HG03039 (cell line): ENCODE measurements around the gene RPP25L.
A peak's percentile ranks its signal among the peaks of the same experiment; 100 is the strongest.

Experiments
- ATAC-seq: cut with Tn5 transposase; IDR thresholded peaks from one replicate; pipeline ENCODE4 v1.9.1; 2021; ENCODE audit warnings: mild to moderate bottlenecking, moderate library complexity; ENCODE audit not compliant: unreplicated experiment

The RPP25L gene

GRCh38 chr9:34612788-34613390, 992 bp upstream of the RPP25L start:
- ATAC-seq = no peak

DNA sequence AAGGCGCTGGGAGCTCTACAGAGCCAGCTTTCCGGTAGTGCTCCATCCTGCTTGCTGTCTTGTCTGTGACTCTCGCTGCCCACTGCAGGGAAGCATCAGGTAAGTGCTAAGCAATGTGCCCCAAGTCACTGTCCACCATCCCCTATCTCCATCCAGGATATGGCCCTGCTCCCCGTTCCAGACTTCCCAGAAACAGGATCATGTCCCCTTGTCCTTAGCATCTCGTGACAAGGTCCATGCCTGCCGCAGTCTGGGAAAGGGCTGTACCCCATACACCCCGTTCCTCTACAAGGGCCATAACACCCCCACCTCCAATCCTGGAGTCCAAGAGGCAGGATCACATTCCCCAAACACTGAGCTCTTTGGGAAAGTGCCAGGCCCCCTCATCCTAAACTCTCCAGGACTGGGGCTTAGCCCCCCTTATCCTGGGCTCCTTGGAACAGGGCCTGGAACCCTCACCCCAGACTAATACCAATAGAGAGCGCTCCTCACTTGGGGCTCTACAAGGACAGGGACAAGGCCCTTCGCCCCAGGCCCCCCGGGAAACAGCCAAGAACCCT, 566 bp downstream of the RPP25L start:
- ATAC-seq = no peak

DNA sequence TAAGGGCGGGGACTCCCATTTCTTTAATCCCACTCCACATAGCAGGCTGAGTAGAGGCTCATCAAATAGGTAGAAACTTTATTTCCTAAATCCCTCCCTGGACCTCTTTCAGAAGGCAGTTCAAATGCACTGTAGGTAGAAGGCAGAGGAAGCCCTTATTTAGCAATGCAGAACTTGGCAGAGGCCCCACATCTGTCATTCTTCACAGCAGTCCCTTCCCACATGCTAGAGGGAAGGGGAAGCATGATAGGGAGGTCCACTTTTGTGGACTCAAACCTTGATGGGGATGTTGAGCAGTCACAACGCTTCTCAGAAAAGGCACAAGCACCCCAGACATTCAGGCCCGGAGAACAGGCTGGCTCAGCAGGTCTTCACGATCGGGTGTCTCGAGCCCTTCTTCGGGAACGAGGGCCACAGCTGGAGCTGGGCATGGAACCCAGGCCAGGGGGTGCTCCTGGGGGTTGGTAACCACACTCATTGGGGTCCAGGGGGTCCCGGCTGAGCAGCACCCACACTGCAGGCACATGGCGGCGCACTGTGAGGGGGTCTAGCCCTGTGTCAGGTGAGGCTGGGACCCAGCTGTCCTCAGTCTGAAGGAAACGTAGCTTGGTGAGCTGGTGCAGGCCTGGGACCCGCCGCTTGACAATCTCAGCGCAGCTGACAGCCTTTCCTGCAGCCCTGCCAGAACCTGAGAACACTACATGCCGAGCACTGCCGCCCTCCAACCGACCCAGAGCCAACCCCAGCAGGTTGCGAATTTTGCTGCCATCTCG, 1.3 kb downstream of the RPP25L start:
- ATAC-seq = no peak

- no peak for ATAC-seq
These were observed 4.6 kb downstream of the RPP25L start for GRCh38 chr9:34607331-34607730.

GRCh38 chr9:34606905-34607304, 5.0 kb downstream of the RPP25L start:
- no peak for ATAC-seq

DNA sequence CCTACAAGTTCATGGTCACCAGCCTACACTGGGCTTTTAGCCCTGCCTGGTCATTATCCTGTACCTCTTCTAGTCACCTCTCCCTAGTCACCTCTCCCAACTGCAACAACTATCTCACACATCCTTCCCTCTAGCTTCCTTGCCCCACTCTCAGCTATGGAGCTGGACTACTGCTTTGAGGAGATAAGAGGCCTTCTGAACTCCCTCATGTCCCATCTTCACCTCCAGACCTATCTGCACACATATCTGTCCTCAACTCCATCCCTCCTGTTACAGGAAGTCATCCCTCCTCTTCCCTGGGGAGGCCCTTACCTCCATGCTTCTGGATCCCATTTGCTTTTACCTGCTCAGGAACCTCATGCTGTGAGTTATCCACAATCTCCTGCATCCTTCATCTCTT, 5.7 kb downstream of the RPP25L start:
- ATAC-seq = no peak

DNA sequence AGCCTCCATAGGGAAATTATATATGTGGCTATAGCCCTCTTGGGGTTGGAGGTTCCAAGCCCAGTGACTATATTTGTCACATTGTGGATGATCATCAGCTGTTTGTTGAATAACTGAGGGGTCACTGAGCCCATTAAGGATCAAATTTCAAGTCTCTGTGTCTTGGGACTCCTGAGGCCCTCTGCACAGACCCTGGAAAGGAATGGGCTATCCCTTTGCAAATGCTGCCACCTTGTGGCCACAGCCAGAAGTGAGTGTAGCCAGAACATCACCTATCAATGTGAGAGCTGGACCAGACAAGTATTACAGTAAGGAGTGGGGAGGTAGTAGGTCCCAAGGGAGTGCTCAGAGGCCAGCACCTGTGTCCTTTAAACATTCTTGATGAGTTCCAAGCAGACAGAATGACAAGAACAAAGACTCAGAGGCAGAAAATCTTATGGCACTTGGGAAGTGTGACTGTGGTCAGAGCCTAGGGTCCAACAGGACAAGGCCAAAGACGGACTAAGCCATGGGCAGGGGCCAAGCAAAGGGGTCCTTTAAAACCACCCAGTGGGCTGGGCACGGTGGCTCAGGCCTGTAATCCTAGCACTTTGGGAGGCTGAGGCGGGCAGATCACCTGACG, 8.2 kb downstream of the RPP25L start:
- no peak for ATAC-seq

DNA sequence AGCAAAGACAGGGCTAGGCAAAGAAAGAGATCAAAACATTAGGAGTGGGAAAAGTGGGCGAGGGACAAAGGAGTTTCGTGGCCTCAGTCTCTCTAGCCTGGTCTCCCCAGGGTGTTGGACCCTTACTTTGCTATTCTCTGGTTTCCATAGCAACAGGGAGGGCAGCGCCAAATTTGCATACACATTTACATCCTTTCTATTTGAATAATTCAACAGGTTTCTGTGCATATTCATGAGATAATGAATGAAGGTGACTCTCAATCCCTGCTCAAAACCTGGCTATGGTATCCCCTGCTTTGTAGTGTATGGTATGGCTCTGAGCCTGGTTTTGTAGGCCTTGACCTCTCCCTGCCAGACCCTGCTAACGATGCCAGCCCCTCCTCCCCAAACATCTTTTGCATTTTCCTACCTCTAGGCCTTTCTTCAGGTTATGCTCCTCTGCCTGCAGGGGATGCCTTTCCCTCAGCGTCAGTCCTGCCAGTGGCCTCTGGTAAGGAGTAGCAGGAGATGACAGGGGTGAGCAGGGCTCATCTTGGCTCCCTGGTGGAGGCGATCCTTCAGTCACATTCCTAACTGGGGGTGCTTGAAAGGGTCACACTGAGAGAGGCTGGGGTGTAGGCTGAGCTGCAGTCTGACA, 9.8 kb downstream of the RPP25L start:
- ATAC-seq = no peak

DNA sequence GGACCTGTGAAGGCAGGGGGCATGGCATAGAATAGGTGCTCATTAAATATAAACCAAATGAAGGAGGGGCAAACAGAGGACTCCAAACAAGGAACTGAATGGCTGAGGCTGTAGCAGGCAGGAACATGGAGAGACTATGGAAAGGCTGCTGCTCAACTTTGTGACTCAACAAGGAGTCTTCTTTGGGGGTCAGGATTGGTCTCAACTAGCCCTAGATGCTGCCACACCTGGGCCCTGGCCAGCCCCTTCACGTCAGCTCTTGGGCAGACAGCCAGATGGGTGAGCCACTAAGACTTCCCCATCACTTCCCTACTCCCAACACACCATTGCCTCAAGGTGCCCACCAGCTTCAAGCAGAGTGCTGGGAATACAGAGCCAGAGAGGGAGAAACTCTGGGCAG, 11.0 kb downstream of the RPP25L start:
- no peak for ATAC-seq

GRCh38 chr9:34599546-34599945, 12.4 kb downstream of the RPP25L start:
- ATAC-seq = no peak

DNA sequence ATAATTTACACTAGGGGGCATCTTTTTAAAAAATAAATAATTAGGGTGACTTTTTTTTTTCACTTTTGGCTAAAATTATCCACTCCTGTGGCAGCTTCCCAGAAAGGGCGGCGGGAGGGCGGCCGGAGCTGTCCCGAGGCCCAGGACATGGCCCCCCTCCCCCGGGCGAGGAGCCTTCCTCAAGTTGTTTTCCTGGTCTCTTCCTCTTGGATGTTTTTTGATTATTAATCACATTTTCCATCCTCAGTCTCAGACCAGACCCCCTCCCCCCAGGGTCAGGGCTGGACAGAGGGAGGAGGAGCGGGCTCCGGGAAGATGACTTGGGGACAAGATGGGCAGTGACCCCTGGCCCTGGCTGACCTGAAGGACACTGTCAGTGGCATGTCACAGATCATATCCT, 17.7 kb downstream of the RPP25L start:
- ATAC-seq = no peak

- no peak for ATAC-seq
These were observed 18.8 kb downstream of the RPP25L start for GRCh38 chr9:34592895-34593601.

- ATAC-seq = no peak
These were observed 19.7 kb downstream of the RPP25L start for GRCh38 chr9:34591917-34592866.

DNA sequence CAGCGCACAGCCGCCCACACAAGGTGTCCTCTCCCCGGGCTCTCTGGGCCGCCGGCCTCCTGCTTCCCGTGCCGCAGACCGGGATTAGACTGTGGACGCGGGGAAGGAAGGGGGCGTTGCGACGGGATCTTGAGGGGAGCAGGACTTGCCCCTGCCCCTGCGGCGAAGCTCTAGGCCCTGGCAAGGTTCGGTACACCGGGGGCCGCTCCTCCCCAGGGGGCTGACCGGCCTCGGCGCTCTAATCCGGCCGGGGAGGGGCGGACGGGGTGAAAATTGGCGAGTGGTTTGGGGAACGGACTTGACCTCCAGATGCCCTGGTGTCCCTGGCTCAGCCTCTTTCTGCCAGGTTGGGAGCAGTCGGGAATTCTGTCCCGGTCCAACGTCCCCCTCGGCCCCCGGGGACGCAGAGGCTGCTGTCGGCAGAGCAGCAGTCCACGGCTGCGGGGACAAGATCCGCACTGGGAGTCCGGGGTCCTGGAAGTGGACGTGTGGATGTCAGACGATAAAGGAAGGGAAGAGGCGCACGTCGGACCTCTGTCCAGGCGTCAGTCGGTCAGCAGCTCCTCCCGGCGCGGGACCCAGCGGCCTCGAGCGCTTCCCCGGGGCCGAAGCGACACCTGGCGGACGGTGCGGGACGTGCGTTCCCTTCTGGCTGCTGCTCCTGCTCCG, 20.5 kb downstream of the RPP25L start:
- ATAC-seq = peak; percentile 54

- ATAC-seq = no peak
These were observed 21.3 kb downstream of the RPP25L start for GRCh38 chr9:34590381-34591247.

GRCh38 chr9:34589636-34590380, 22.1 kb downstream of the RPP25L start, which contains the start of gene CNTFR:
Gene CNTFR, minus strand, starts transcription at chr9:34589724. Its CDS starts 20,743 bp downstream, at chr9:34568981.
- no peak for ATAC-seq
